Small intestine (tissue), 7 donors: ENCODE results near the gene GLB1L3. TPM values are rescaled to one million over a fixed set of nuclear protein-coding genes. Genes with fewer than 3 reads are reported as not detected.
A peak's percentile ranks its signal among the peaks of the same experiment; 100 is the strongest.
"Not testable (repeated sequence)": the region's sequence is repeated elsewhere in the genome, so short reads cannot be mapped to it uniquely, and the experiment has no call there.

ENCODE experiments used
- DNase-seq, 2 donors: peaks; one replicate each; pipeline versions ENCODE4 v3.0.0 to v3.0.0-alpha.2; 2013
- FAIRE-seq: peaks from 2 replicates; lab custom pipeline; 2012; peaks lifted over from hg19 to GRCh38; lab: Jason Lieb, UNC
- H3K27ac ChIP-seq, 3 donors: one replicate each; pipeline ENCODE4 v1.5.1; 2013; ENCODE audit warnings: low read length in 2 of 3, mild to moderate bottlenecking in 2 of 3, control low read depth in 1 of 3, inconsistent platforms in 1 of 3, low read depth in 1 of 3, moderate library complexity in 1 of 3
- H3K27me3 ChIP-seq, 3 donors: one replicate each; pipeline ENCODE4 v1.6.1; 2013; ENCODE audit warnings: low read length in 3 of 3, inconsistent platforms in 1 of 3; ENCODE audit not compliant: control insufficient read depth in 3 of 3, insufficient read depth in 3 of 3
- H3K36me3 ChIP-seq, 3 donors: one replicate each; pipeline ENCODE4 v1.6.1; 2013; ENCODE audit warnings: low read length in 3 of 3, inconsistent platforms in 1 of 3, low read depth in 1 of 3, mild to moderate bottlenecking in 1 of 3, moderate library complexity in 1 of 3; ENCODE audit not compliant: control insufficient read depth in 3 of 3, insufficient read depth in 2 of 3
- H3K4me1 ChIP-seq, 3 donors: one replicate each; pipeline ENCODE4 v1.6.1; 2013; ENCODE audit warnings: low read length in 2 of 3, inconsistent platforms in 1 of 3, low read depth in 1 of 3, mild to moderate bottlenecking in 1 of 3, moderate library complexity in 1 of 3; ENCODE audit not compliant: control insufficient read depth in 3 of 3, insufficient read depth in 2 of 3
- H3K4me3 ChIP-seq, 3 donors: one replicate each; pipeline ENCODE4 v1.5.1; 2013; ENCODE audit warnings: low read length in 3 of 3, control low read depth in 1 of 3, inconsistent platforms in 1 of 3, low read depth in 1 of 3, mild to moderate bottlenecking in 1 of 3, moderate library complexity in 1 of 3
- H3K9me3 ChIP-seq, 2 donors: one replicate each; pipeline ENCODE4 v1.6.1; 2013; ENCODE audit warnings: low read depth in 1 of 2, low read length in 1 of 2; ENCODE audit not compliant: control insufficient read depth in 2 of 2, insufficient read depth in 1 of 2
- WGBS, 3 donors: extraction: QIAGEN DNeasy Blood & Tissue Kit; methylation state at CpG; one replicate each; pipeline ENCODE4 v1.1.7; 2013; 5-methylcytosine and 5-hydroxymethylcytosine counted together
- polyA plus RNA-seq, 4 donors: library from polyadenylated mRNA; stranded (reverse) in 3 of 4; unstranded in 1 of 4; fragments of 200-250 nt in 3 of 4; fragments of 120-200 nt in 1 of 4; gene quantifications; one replicate each; pipeline versions ENCODE4 v1.2.1 to v1.2.3, GENCODE V29; 2013
- donor health status: healthy with polysubstance abuse.
- donor health status: control.
- donor health status: control.
- donor health status: Bipolar disorder and iron deficiency.
- donor health status: healthy.

The GLB1L3 gene
- polyA plus RNA-seq, 4 donors: 0.01 to 0.04 TPM; not detected in 2

GRCh38 chr11:134254433-134255183 is 21.6 kb upstream of the GLB1L3 start:
- peak overlapping the region in 2 of 3 donors; percentile 79 to 98 for H3K4me3 ChIP-seq
- no peaks in the 10 kb centered on the region for H3K27me3 ChIP-seq
- 31 to 58% (median 50%) methylated on average over 3 of the region's 3 CpGs for WGBS, 3 donors
- H3K4me1 ChIP-seq: peaks cover 0 to 5% (median 5%) of the 10 kb centered on the region in 3 donors
- H3K27ac ChIP-seq: no peak overlapping the region
- FAIRE-seq: no peak
- H3K36me3 ChIP-seq: peaks cover 2 to 18% (median 5%) of the 10 kb centered on the region in 3 donors
- no peak for DNase-seq
- no peaks in the 10 kb centered on the region for H3K9me3 ChIP-seq

- not testable (repeated sequence) for DNase-seq, FAIRE-seq, H3K4me3 ChIP-seq, H3K27me3 ChIP-seq, H3K4me1 ChIP-seq, H3K9me3 ChIP-seq, H3K27ac ChIP-seq
- WGBS, 3 donors: 96 to 98% (median 98%) methylated on average over 5 of the region's 5 CpGs
- H3K36me3 ChIP-seq: peaks cover 2 to 16% (median 5%) of the 10 kb centered on the region in 3 donors
These were observed 21.0 kb upstream of the GLB1L3 start for GRCh38 chr11:134255184-134255561.

- FAIRE-seq (no peak), DNase-seq (no peak)
- Histone ChIP-seq H3K27ac (no peak overlapping the region), H3K36me3 (peaks cover 1 to 26% (median 9%) of the 10 kb centered on the region in 3 donors), H3K4me3 (no peak overlapping the region), H3K27me3 (no peaks in the 10 kb centered on the region), H3K9me3 (no peaks in the 10 kb centered on the region), H3K4me1 (peaks cover 0 to 5% (median under 1%) of the 10 kb centered on the region in 3 donors)
- WGBS, 3 donors: 90 to 94% (median 94%) methylated on average over 11 of the region's 11 CpGs
These were observed 19.1 kb upstream of the GLB1L3 start for GRCh38 chr11:134257101-134257500.

- no peak for DNase-seq
- Histone ChIP-seq H3K27ac (no peak overlapping the region), H3K27me3 (no peaks in the 10 kb centered on the region), H3K4me3 (no peak overlapping the region), H3K36me3 (peaks cover 15 to 38% (median 16%) of the 10 kb centered on the region in 3 donors), H3K4me1 (peaks cover 0 to 5% (median 0%) of the 10 kb centered on the region in 3 donors), H3K9me3 (no peaks in the 10 kb centered on the region)
- 89 to 99% (median 90%) methylated on average over 4 of the region's 4 CpGs for WGBS, 3 donors
- no peak for FAIRE-seq
These were observed 17.6 kb upstream of the GLB1L3 start for GRCh38 chr11:134258577-134258976.

GRCh38 chr11:134260503-134260902 is 15.7 kb upstream of the GLB1L3 start:
- no peak for DNase-seq
- H3K36me3 ChIP-seq: peaks cover 16 to 40% (median 16%) of the 10 kb centered on the region in 3 donors
- no peak for FAIRE-seq
- no peak overlapping the region for H3K4me3 ChIP-seq
- no peaks in the 10 kb centered on the region for H3K4me1 ChIP-seq
- no peaks in the 10 kb centered on the region for H3K9me3 ChIP-seq
- no peak overlapping the region for H3K27ac ChIP-seq
- H3K27me3 ChIP-seq: no peaks in the 10 kb centered on the region

GRCh38 chr11:134260983-134261382 is 15.2 kb upstream of the GLB1L3 start:
- peaks cover 16 to 40% (median 16%) of the 10 kb centered on the region in 3 donors for H3K36me3 ChIP-seq
- 92 to 94% (median 93%) methylated on average over 16 of the region's 16 CpGs for WGBS, 3 donors
- FAIRE-seq: no peak

GRCh38 chr11:134261626-134262488 is 14.3 kb upstream of the GLB1L3 start:
- H3K4me1 ChIP-seq: no peaks in the 10 kb centered on the region
- peaks cover 16 to 39% (median 16%) of the 10 kb centered on the region in 3 donors for H3K36me3 ChIP-seq
- 90 to 95% (median 90%) methylated on average over 14 of the region's 14 CpGs for WGBS, 3 donors
- FAIRE-seq (no peak), DNase-seq (peak; percentile 15 to 25)
- H3K9me3 ChIP-seq: no peaks in the 10 kb centered on the region
- H3K27me3 ChIP-seq: no peaks in the 10 kb centered on the region
- no peak overlapping the region for H3K4me3 ChIP-seq
- H3K27ac ChIP-seq: no peak overlapping the region

More at GRCh38 chr11:134260983-134261382, 15.2 kb upstream of the GLB1L3 start:
- H3K27me3 ChIP-seq: no peaks in the 10 kb centered on the region
- H3K27ac ChIP-seq: no peak overlapping the region
- no peaks in the 10 kb centered on the region for H3K9me3 ChIP-seq
- no peak for DNase-seq
- H3K4me1 ChIP-seq: no peaks in the 10 kb centered on the region
- no peak overlapping the region for H3K4me3 ChIP-seq

GRCh38 chr11:134264966-134265764 is 11.0 kb upstream of the GLB1L3 start:
- H3K36me3 ChIP-seq: peaks cover 10 to 28% (median 16%) of the 10 kb centered on the region in 3 donors
- no peaks in the 10 kb centered on the region for H3K4me1 ChIP-seq
- H3K27me3 ChIP-seq: peaks cover 0 to 2% (median 0%) of the 10 kb centered on the region in 3 donors
- H3K9me3 ChIP-seq: no peaks in the 10 kb centered on the region
- DNase-seq (no peak), FAIRE-seq (no peak)
- WGBS, 3 donors: 88 to 92% (median 91%) methylated on average over 7 of the region's 7 CpGs
- no peak overlapping the region for H3K27ac ChIP-seq
- H3K4me3 ChIP-seq: no peak overlapping the region
